Measurements from ENCODE around the gene PTPN2.
"Not testable (repeated sequence)": the region's sequence is repeated elsewhere in the genome, so short reads cannot be mapped to it uniquely, and the experiment has no call there.

The PTPN2 gene

DNA sequence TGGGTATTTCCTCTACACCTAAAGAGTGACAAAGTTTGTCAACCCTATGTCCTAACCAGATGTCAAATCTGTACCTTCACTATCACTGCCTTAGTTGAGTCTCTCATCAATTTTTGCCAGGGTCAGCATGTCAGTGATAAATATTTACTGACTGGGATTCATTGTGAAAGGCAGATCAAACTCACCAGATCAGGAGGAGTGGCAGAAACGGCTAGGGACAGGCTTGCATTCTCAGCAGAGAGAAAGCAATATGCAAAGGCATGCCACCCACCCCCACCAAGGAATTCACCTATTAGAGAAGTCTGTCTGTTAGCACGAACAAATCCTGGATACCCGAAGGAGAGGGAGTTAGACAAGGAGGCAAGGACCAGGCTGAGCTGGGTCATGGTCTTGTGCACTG lies 62.6 kb downstream of the PTPN2 start:
- DNase-seq: no peak

- DNase-seq: peak; percentile 75
These were observed 63.5 kb downstream of the PTPN2 start for GRCh38 chr18:12820506-12820905.

GRCh38 chr18:12819841-12820240 lies 64.2 kb downstream of the PTPN2 start:
- peak; percentile 28 for DNase-seq

DNA sequence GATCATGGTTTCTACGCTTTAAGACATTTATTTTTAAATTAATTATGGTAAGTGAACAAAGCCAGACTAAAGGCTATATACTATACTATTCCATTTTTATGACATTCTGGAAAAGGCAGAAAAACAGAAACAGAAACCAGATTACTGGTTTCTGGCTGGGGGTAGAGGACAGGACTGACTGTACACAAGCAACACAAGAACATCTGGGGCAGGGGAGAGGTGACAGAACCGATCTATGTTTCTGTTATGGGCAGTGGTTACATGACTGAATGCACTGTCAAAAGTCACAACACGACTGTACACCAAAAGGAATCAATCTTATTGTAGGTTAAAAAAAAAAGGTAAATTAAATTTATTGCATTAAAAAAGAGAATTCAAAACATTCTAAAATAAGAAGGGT lies 64.7 kb downstream of the PTPN2 start:
- DNase-seq: no peak

GRCh38 chr18:12818243-12818642 lies 65.8 kb downstream of the PTPN2 start:
- no peak for DNase-seq

- DNase-seq: no peak
These were observed 67.6 kb downstream of the PTPN2 start for GRCh38 chr18:12816451-12816850.

- no peak for DNase-seq
These were observed 72.7 kb downstream of the PTPN2 start for GRCh38 chr18:12811191-12811950.

- no peak for DNase-seq
These were observed 80.7 kb downstream of the PTPN2 start for GRCh38 chr18:12803069-12803936.

- no peak for DNase-seq
These were observed 81.5 kb downstream of the PTPN2 start for GRCh38 chr18:12802538-12802937.

- no peak for DNase-seq
These were observed 87.6 kb downstream of the PTPN2 start for GRCh38 chr18:12796448-12796847.

DNA sequence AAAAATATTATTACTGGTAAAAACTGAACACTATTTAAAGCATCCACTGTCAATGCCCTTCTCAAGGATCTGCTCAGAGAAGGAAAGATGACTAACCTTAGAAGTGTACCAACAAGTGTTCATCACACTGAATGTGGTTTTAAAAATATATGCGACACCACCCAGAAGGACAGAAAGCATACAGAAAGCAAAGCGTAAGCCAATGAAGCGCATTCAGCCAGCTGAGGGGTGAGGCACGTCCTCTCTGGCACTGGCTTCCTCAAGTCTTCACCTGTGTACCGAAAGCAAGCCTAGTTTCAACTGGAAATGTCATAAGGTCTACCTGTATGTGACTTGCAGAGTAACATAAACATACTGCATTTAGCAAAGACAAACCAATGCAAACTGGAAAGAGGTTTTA lies 92.4 kb downstream of the PTPN2 start:
- DNase-seq: no peak

- DNase-seq: no peak
These were observed 97.4 kb downstream of the PTPN2 start for GRCh38 chr18:12786669-12787068.

- DNase-seq: no peak
These were observed 100.5 kb downstream of the PTPN2 start for GRCh38 chr18:12783524-12783923.

GRCh38 chr18:12782521-12782920 lies 101.5 kb downstream of the PTPN2 start:
- no peak for DNase-seq

DNA sequence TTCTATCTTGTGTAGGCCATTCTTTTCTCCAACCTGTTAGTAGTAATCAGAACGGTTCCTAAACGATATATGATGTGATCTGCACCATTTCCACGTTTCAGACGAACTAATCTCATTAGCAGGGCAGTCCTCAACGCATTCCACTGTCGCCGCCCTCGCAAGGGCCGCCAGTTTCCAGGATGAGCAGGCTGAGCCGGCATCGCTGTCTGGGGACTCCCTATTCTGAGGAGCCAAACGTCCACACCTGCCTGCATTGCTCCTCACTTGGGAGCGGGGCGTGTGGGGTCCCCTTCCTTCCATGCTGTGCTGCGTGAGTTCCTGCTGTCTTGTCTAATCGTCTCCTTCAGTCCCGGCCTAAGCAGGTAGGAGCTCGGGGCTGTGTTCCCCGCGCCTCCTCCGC lies 104.6 kb downstream of the PTPN2 start:
- no peak for DNase-seq

DNA sequence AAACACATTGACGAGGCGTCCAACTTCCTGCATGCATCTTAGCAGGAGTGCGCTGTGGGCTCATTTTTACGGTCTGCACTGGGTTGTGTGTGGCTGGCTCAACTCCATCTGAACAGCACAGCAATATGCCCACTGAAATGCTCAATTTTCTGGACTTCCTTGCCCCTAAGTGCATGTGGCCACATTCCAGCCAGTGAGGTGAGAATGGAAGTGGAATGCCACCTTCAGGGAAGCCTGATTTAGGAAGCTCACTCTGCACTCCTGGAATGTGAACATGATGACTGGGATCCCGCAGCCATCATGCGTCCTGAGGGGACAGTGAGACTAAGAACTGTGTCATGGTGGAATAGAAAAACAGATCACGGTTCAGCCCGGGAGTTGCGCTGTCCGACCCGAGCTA lies 105.0 kb downstream of the PTPN2 start:
- no peak for DNase-seq

GRCh38 chr18:12777500-12777944 lies 106.5 kb downstream of the PTPN2 start:
- no peak for DNase-seq

DNA sequence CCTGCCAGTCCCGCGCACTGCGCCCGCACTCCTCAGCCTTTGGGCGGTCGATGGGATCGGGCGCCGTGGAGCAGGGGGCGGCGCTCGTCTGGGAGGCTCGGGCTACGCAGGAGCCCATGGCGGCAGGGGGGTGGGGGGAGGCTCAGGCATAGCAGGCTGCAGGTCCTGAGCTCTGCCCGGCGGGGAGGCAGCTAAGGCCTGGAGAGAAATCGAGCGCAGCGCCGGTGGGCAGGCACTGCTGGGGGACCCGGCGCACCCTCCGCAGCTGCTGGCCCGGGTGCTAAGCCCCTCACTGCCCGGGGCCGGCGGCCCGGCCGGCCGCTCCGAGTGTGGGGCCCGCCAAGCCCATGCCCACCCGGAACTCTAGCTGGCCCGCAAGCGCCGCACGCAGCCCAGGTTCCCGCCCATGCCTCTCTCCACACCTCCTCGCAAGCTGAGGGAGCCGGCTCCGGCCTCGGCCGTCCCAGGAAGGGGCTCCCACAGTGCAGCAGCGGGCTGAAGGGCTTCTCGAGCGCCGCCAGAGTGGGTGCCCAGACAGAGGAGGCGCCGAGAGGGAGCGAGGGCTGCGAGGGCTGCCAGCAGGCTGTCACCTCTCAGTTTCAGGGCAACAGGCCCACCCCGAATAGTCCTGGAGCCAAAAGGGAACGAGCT lies 107.1 kb downstream of the PTPN2 start:
- DNase-seq: no peak

DNA sequence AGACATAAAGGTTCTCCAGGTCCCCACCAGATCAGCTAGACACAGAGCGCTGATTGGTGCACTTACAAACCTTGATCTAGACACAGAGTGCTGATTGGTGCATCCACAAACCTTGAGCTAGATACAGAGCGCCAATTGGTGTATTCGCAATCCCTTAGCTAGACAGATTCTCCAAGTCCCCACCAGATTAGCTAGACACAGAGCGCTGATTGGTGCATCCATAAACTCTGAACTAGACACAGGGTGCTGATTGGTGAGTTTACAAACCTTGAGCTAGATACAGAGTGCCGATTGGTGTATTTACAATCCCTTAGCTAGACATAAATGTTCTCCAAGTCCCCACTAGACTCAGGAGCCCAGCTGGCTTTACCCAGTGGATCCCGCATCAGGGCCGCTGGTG lies 107.6 kb downstream of the PTPN2 start:
- not testable (repeated sequence) for DNase-seq

DNA sequence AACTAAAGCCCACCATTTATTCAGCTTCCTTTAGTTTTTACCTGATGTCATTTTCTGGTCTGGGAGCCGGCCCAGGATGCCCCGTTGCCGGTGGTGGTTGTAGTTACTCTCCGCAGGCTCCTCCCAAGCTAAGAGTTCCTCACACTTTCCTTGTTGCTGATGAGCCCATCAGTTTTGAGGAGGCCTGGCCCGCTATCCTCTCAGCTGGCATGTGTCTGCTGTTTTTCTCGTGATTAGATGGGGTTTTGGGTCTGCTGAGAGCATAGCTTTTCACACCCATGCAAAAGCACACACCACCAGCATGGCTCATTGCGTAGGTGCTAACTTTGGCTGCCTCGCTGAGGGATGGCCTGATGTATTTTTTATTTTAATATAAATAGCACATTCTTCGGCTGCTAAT lies 109.1 kb downstream of the PTPN2 start:
- DNase-seq: no peak

DNA sequence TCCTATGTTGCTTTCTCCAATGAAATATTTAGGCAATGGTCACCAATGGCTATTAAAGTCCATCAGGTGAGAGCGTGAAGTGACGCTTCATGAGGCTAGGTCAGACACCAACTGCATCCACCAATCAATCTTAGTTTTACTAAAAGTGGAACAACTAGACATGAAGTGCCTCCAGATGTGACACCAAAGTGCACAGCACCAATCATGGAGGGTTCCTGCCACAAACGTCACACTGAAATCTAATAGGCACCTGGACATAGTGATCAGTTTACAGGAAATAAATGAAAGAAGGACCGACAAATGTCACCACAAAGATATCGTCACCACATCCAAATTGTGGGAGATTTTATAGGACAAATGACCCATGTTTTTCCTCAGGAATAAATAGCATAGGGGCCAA lies 110.7 kb downstream of the PTPN2 start:
- DNase-seq: no peak

- DNase-seq: no peak
These were observed 111.9 kb downstream of the PTPN2 start for GRCh38 chr18:12772111-12772510.

GRCh38 chr18:12770469-12771219 lies 113.4 kb downstream of the PTPN2 start:
- DNase-seq: no peak
